CD4-positive, alpha-beta T cell treated with Interleukin-17A for 1 hour (primary cell): Measurements from ENCODE around the gene MARCHF10.

Source experiments
- DNase-seq: peaks from one replicate; pipeline ENCODE4 v3.0.0-alpha.2; 2020

MARCHF10 gene

GRCh38 chr17:62653826-62654761 is 154.0 kb downstream of the MARCHF10 start:
- DNase-seq: no peak

GRCh38 chr17:62653002-62653825 is 154.9 kb downstream of the MARCHF10 start:
- DNase-seq: peak; percentile 59

DNA sequence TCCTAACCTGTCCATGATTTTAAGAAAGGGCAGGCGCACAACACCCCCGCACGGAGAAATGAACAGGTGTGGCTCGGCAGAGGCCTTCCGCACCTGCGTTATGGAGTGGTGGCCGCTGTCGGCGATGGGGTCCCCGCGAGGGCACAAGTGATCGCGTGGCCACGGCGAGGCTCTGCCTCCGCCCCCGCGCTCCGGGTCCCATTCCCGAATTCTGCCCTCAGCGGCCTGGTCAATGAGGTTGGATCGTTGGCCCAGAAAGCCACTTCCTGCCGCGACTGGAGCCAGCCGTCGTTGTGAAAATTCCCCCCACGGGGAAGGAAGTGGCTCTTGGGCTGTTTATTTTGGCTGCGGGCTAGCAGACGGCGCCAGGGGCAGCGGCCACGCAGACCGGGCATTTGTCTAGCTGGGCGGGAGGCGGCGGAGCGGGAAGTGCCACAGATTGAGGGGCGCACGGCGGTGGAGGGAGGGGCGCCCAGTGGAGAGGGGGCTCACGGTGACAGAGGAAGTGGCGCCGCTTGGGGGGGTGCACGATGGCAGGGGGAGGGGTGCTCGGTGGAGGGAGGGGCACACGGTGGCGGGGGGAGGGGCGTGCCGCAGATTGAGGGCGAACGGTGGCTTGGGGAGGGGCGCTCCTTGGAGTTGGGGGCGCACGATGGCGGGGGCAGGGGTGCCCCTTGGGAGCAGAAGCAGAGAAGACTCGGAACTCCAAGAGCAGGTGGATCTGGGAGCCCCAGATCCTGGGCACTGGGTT is 155.7 kb downstream of the MARCHF10 start:
- peak; percentile 36 for DNase-seq
